LNCAP (cell line): ENCODE results near the gene RABGAP1.

Experiments
- CTCF ChIP-seq: fragments of 450-650 bp; IDR thresholded peaks from 2 replicates; pipeline ENCODE4 v1.5.1; 2017; ENCODE audit warnings: mild to moderate bottlenecking

RABGAP1 gene

DNA sequence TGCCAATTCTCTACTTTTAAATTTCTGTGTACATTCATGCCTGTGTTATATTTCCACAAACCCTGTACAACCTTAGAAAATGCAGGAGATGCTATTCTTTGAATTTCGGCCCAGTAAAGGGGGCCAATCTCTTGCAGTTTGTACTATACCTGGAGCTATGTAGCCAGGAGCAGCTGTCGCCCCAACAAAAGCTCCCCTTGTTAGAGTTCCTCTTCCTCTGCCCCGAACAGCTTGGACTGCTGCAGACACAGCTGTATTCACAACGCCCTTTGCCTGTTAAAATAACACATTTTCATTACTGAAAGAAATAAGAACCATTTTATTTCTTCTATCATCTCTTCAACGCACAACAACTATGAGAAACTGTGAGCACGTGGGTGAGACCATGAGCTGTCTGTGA is 191.9 kb downstream of the RABGAP1 start:
- TF ChIP-seq CTCF = no peak

- TF ChIP-seq CTCF = no peak
Observed at GRCh38 chr9:123135430-123135829, 194.6 kb downstream of the RABGAP1 start.

- TF ChIP-seq CTCF = no peak
Observed at GRCh38 chr9:123138163-123138562, 197.3 kb downstream of the RABGAP1 start.

GRCh38 chr9:123149067-123149466 is 208.2 kb downstream of the RABGAP1 start:
- TF ChIP-seq CTCF = no peak

GRCh38 chr9:123150708-123151503 is 210.1 kb downstream of the RABGAP1 start:
- TF ChIP-seq CTCF = no peak
